CD4-positive, CD25-positive, alpha-beta regulatory T cell (primary cell): ENCODE results near the gene OR52B4. TPM values are rescaled to one million over a fixed set of nuclear protein-coding genes. Genes with fewer than 3 reads are reported as not detected.
A peak's percentile ranks its signal among the peaks of the same experiment; 100 is the strongest.
"Not testable (repeated sequence)": the region's sequence is repeated elsewhere in the genome, so short reads cannot be mapped to it uniquely, and the experiment has no call there.

ENCODE experiments used
- ATAC-seq, 2 donors: fragments of 150-1000 bp; cut with Tn5 transposase; one replicate each; pipeline ENCODE4 v1.10.0; 2021; ENCODE audit warnings: low read depth in 2 of 2, moderate number of reproducible peaks in 2 of 2, moderate library complexity in 1 of 2
- DNase-seq, 3 donors: peaks; one replicate each; pipeline versions ENCODE4 v3.0.0 to v3.0.0-alpha.2; 2012 to 2022; ENCODE audit warnings: mixed read lengths in 1 of 3
- H3K27ac ChIP-seq: one replicate; pipeline ENCODE4 v1.7.0; 2013; ENCODE audit warnings: mild to moderate bottlenecking, low read length; ENCODE audit not compliant: insufficient read depth, poor library complexity, severe bottlenecking
- H3K27me3 ChIP-seq: one replicate; pipeline ENCODE4 v1.7.0; 2013; ENCODE audit warnings: low read length; ENCODE audit not compliant: control insufficient read depth, insufficient read depth
- H3K36me3 ChIP-seq: one replicate; pipeline ENCODE4 v1.7.0; 2013; ENCODE audit warnings: mild to moderate bottlenecking, low read length, moderate library complexity; ENCODE audit not compliant: control insufficient read depth, insufficient read depth
- H3K4me1 ChIP-seq: 2 replicates; pipeline ENCODE4 v1.7.0; 2013; ENCODE audit warnings: mild to moderate bottlenecking, low read length; ENCODE audit not compliant: insufficient read depth, control insufficient read depth, poor library complexity, severe bottlenecking
- H3K4me3 ChIP-seq: one replicate; pipeline ENCODE4 v1.7.0; 2013; ENCODE audit warnings: low read depth, mild to moderate bottlenecking, low read length, moderate library complexity
- H3K9me3 ChIP-seq, 2 experiments: 1 replicate in 1 of 2; 2 replicates in 1 of 2; pipeline ENCODE4 v1.7.0; 2013; ENCODE audit warnings: low read length in 2 of 2, mild to moderate bottlenecking in 1 of 2, moderate library complexity in 1 of 2; ENCODE audit not compliant: control insufficient read depth in 2 of 2
- H3K27ac Mint-ChIP-seq, 3 donors: one replicate each; pipeline ENCODE4 v1.8.0; 2020 to 2022; ENCODE audit warnings: mild to moderate bottlenecking in 3 of 3, mixed read lengths in 3 of 3, moderate library complexity in 2 of 3
- H3K27me3 Mint-ChIP-seq: one replicate; pipeline ENCODE4 v1.8.0; 2022; ENCODE audit warnings: mild to moderate bottlenecking, mixed read lengths
- H3K36me3 Mint-ChIP-seq: one replicate; pipeline ENCODE4 v1.8.0; 2020; ENCODE audit warnings: mixed read lengths
- H3K4me1 Mint-ChIP-seq, 4 donors: one replicate each; pipeline ENCODE4 v1.8.0; 2020 to 2022; ENCODE audit warnings: mixed read lengths in 4 of 4, mild to moderate bottlenecking in 1 of 4
- H3K4me3 Mint-ChIP-seq, 4 donors: one replicate each; pipeline ENCODE4 v1.8.0; 2020 to 2022; ENCODE audit warnings: mild to moderate bottlenecking in 4 of 4, mixed read lengths in 4 of 4, moderate library complexity in 3 of 4
- H3K9me3 Mint-ChIP-seq, 7 donors: one replicate each; pipeline ENCODE4 v1.8.0; 2020 to 2022; ENCODE audit warnings: mixed read lengths in 7 of 7, mild to moderate bottlenecking in 3 of 7, moderate library complexity in 2 of 7
- polyA plus RNA-seq, 4 donors: library from polyadenylated mRNA; unstranded; fragments of 300-500 nt; fragmentation: Illumina TruSeq; gene quantifications; one replicate each; pipeline ENCODE4 v1.2.3, GENCODE V29; 2021
- total RNA-seq: library from RNA; stranded (reverse); gene quantifications from one replicate; pipeline ENCODE4 v1.2.3, GENCODE V29; 2022

OR52B4 gene
- total RNA-seq = not detected
- polyA plus RNA-seq = not detected

- peaks cover 4% of the 10 kb centered on the region for H3K27me3 ChIP-seq
- no peaks in the 10 kb centered on the region for H3K36me3 ChIP-seq
- no peaks in the 10 kb centered on the region for H3K4me1 ChIP-seq
- H3K27me3 Mint-ChIP-seq = peaks cover 5% of the 10 kb centered on the region
- H3K4me3 Mint-ChIP-seq = no peak within 1 kb of the TSS
- H3K9me3 Mint-ChIP-seq = peaks cover 0 to 6% (median 2%) of the 10 kb centered on the region in 7 donors
- ATAC-seq (no peak), DNase-seq (no peak)
- H3K9me3 ChIP-seq = no peaks in the 10 kb centered on the region
- H3K4me3 ChIP-seq = no peak within 1 kb of the TSS
- H3K27ac Mint-ChIP-seq = no peak within 1 kb of the TSS
- H3K36me3 Mint-ChIP-seq = no peaks in the 10 kb centered on the region
- no peaks in the 10 kb centered on the region for H3K4me1 Mint-ChIP-seq
- no peak within 1 kb of the TSS for H3K27ac ChIP-seq
These were observed at the start of gene OR52B4 for GRCh38 chr11:4368286-4368685. Gene OR52B4 (minus strand): TSS chr11:4368386. CDS start chr11:4368295, 91 bp downstream.

GRCh38 chr11:4416816-4417215 is 48.6 kb upstream of the OR52B4 start:
- H3K9me3 Mint-ChIP-seq = no peaks in the 10 kb centered on the region
- Histone ChIP-seq H3K36me3 (no peaks in the 10 kb centered on the region), H3K4me1 (no peaks in the 10 kb centered on the region), H3K9me3 (no peaks in the 10 kb centered on the region), H3K4me3 (no peak overlapping the region), H3K27ac (no peak overlapping the region), H3K27me3 (peaks cover 2% of the 10 kb centered on the region)
- no peak for ATAC-seq
- no peaks in the 10 kb centered on the region for H3K36me3 Mint-ChIP-seq
- no peak overlapping the region for H3K27ac Mint-ChIP-seq
- H3K4me1 Mint-ChIP-seq = no peaks in the 10 kb centered on the region
- DNase-seq = no peak
- H3K4me3 Mint-ChIP-seq = no peak overlapping the region
- H3K27me3 Mint-ChIP-seq = peaks cover 13% of the 10 kb centered on the region

GRCh38 chr11:4416306-4416705 is 48.1 kb upstream of the OR52B4 start:
- H3K27me3 Mint-ChIP-seq = peaks cover 13% of the 10 kb centered on the region
- H3K4me3 ChIP-seq = no peak overlapping the region
- no peak overlapping the region for H3K27ac ChIP-seq
- H3K27me3 ChIP-seq = peaks cover 2% of the 10 kb centered on the region
- no peaks in the 10 kb centered on the region for H3K9me3 ChIP-seq
- no peak overlapping the region for H3K4me3 Mint-ChIP-seq
- no peaks in the 10 kb centered on the region for H3K4me1 ChIP-seq
- H3K4me1 Mint-ChIP-seq = no peaks in the 10 kb centered on the region
- DNase-seq (no peak), ATAC-seq (no peak)
- H3K36me3 ChIP-seq = no peaks in the 10 kb centered on the region
- no peaks in the 10 kb centered on the region for H3K9me3 Mint-ChIP-seq
- no peaks in the 10 kb centered on the region for H3K36me3 Mint-ChIP-seq
- no peak overlapping the region for H3K27ac Mint-ChIP-seq

- H3K9me3 Mint-ChIP-seq = peaks cover 0 to 19% (median 0%) of the 10 kb centered on the region in 7 donors
- not testable (repeated sequence) for H3K36me3 Mint-ChIP-seq, H3K9me3 ChIP-seq, H3K27ac ChIP-seq, H3K4me1 ChIP-seq, H3K36me3 ChIP-seq, H3K4me1 Mint-ChIP-seq, H3K27me3 ChIP-seq, ATAC-seq, H3K4me3 Mint-ChIP-seq, H3K27ac Mint-ChIP-seq, H3K27me3 Mint-ChIP-seq, H3K4me3 ChIP-seq
- peak in 1 of 3 donors; percentile 12 for DNase-seq
These were observed 38.0 kb upstream of the OR52B4 start for GRCh38 chr11:4406206-4406605.

- H3K4me1 ChIP-seq = peaks cover 24% of the 10 kb centered on the region
- peak overlapping the region; percentile 90 for H3K4me3 ChIP-seq
- H3K27ac ChIP-seq = no peak overlapping the region
- no peaks in the 10 kb centered on the region for H3K9me3 ChIP-seq
- H3K36me3 ChIP-seq = peaks cover 15% of the 10 kb centered on the region
- peaks cover 2% of the 10 kb centered on the region for H3K27me3 ChIP-seq
- H3K4me3 Mint-ChIP-seq = peak overlapping the region; percentile 83 to 96 (median 93)
- H3K9me3 Mint-ChIP-seq = peaks cover 0 to 9% (median 3%) of the 10 kb centered on the region in 7 donors
- H3K4me1 Mint-ChIP-seq = peaks cover 29 to 52% (median 40%) of the 10 kb centered on the region in 4 donors
- peaks cover 28% of the 10 kb centered on the region for H3K36me3 Mint-ChIP-seq
- H3K27ac Mint-ChIP-seq = peak overlapping the region; percentile 94 to 98 (median 95)
- H3K27me3 Mint-ChIP-seq = peaks cover 39% of the 10 kb centered on the region
- ATAC-seq (no peak), DNase-seq (no peak)
These were observed 25.7 kb upstream of the OR52B4 start for GRCh38 chr11:4393858-4394223.

GRCh38 chr11:4393209-4393857 is 25.1 kb upstream of the OR52B4 start, which contains the start of gene TRIM21:
Gene TRIM21 (minus strand): TSS chr11:4393702. CDS start chr11:4390409, 3,293 bp downstream.
- H3K27me3 Mint-ChIP-seq = peaks cover 34% of the 10 kb centered on the region
- H3K4me3 Mint-ChIP-seq = peak within 1 kb of the TSS; percentile 83 to 96 (median 93)
- Histone ChIP-seq H3K27me3 (peaks cover 2% of the 10 kb centered on the region), H3K36me3 (peaks cover 20% of the 10 kb centered on the region), H3K27ac (peak within 1 kb of the TSS; percentile 83), H3K4me1 (peaks cover 24% of the 10 kb centered on the region), H3K4me3 (peak within 1 kb of the TSS; percentile 90), H3K9me3 (no peaks in the 10 kb centered on the region)
- DNase-seq (peak; percentile 77 to 94 (median 89)), ATAC-seq (peak; percentile 98)
- peaks cover 0 to 6% (median 3%) of the 10 kb centered on the region in 7 donors for H3K9me3 Mint-ChIP-seq
- peak within 1 kb of the TSS; percentile 94 to 98 (median 95) for H3K27ac Mint-ChIP-seq
- peaks cover 33% of the 10 kb centered on the region for H3K36me3 Mint-ChIP-seq
- H3K4me1 Mint-ChIP-seq = peaks cover 29 to 54% (median 40%) of the 10 kb centered on the region in 4 donors

- DNase-seq (no peak), ATAC-seq (no peak)
- no peaks in the 10 kb centered on the region for H3K27me3 ChIP-seq
- H3K4me1 ChIP-seq = peaks cover 19% of the 10 kb centered on the region
- H3K27ac ChIP-seq = no peak overlapping the region
- H3K9me3 Mint-ChIP-seq = peaks cover 0 to 2% (median 0%) of the 10 kb centered on the region in 7 donors
- peaks cover 79% of the 10 kb centered on the region for H3K36me3 Mint-ChIP-seq
- H3K27ac Mint-ChIP-seq = no peak overlapping the region
- no peaks in the 10 kb centered on the region for H3K27me3 Mint-ChIP-seq
- H3K4me3 ChIP-seq = no peak overlapping the region
- no peaks in the 10 kb centered on the region for H3K9me3 ChIP-seq
- H3K4me1 Mint-ChIP-seq = peaks cover 24 to 43% (median 33%) of the 10 kb centered on the region in 4 donors
- peaks cover 69% of the 10 kb centered on the region for H3K36me3 ChIP-seq
- H3K4me3 Mint-ChIP-seq = peak overlapping the region in 1 of 4 donors; percentile 21
These were observed 20.0 kb upstream of the OR52B4 start for GRCh38 chr11:4388221-4388620.
